Mesenteric fat pad (tissue), 1 donor: ENCODE results near the gene D2HGDH. TPM values are rescaled to one million over a fixed set of nuclear protein-coding genes. Genes with fewer than 3 reads are reported as not detected.
"Not testable (repeated sequence)": the region's sequence is repeated elsewhere in the genome, so short reads cannot be mapped to it uniquely, and the experiment has no call there.

Experiments used
- DNase-seq: peaks from one replicate; pipeline ENCODE4 v3.0.0-alpha.2; 2020; ENCODE audit warnings: low spot score
- total RNA-seq: library from RNA; stranded (reverse); fragmentation: NEBNext Ultra II Directional; extraction: Animal tissue kit (Norgen Biotek cat#: 25700); gene quantifications from one replicate; pipeline ENCODE4 v1.2.1, GENCODE V29; 2021
- donor health status: DM: yes; HTN: yes; CAD: no.

D2HGDH gene
- total RNA-seq, 1 donor from 2014 or later = 27.0 TPM

GRCh38 chr2:241791385-241791784 lies 57.0 kb downstream of the D2HGDH start:
- not testable (repeated sequence) for DNase-seq

GRCh38 chr2:241793385-241793784 lies 59.0 kb downstream of the D2HGDH start:
- DNase-seq = no peak

DNA sequence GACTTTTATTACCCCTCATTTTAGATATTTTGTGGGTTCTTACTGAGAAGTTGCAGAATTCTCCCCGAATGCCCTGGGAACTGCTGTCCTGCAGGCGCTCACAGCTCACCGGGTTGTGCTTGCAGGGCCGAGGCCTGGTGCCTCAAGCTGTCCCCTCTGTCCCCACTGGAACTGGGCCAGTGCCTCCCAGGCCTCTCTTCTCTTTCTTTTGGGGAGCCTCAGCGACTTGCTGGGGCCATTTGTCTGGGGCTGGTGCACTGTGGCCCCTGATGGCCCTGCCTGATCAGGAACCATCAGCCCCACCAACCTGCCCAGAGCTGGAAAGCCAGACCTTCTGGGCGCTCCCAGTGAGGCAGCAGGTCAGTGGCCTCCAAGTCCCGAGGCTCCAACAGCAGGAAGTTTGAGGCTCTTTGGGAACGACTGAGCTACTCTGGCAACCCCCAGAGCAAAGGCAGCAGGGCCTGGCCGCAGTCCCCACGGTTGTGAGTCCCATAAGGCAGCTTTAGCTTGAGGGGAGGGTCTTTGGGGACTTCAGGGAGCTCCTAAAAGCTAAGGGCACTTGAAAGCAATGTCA lies 59.9 kb downstream of the D2HGDH start:
- DNase-seq = no peak

DNA sequence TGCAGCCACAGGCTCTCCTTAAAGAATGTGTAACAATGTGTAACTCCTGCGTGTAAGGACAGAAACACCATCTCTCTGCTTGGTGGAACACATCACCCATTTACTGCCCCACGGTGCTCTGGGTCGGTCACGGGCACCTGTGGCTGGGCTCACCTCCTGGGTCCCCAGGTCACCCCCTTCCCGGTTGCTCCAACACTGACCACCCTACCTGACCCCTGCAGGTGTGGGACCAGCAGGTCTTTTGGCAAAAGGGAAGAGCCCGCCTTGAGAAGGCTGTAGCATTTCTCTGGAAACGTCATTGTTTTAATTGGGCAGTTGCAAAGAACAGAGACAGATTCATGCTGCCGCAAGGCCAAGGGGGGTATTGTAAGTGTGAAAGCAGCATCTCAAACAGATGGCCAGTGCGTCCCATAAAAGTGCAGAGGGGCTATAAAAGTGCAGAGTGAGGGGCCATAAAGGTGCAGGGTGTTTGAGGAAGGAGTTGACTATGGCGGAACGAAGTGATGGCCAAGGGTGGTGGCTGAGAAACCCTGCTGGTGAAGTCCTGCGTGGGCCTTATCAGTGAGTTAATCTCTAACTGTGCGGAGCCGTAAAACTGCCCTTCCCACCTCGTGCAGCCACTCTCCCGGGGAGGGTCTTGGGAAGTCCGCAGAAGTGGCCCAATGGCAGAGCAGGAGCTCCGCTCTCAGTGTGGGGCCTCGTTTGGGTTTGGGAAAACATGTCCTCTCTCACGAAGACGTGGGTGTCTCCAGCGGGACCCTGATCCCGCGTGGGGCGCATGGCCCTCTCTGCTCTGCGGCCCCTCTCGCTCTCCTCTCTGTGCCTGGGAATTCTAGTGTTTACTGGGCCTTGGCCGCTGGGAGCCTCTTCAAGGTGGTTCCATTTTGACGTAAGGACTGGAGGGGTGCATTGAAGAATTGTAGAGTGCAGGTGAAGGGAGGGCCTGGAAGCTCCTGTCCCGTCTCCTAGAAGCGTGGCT lies 60.9 kb downstream of the D2HGDH start:
- no peak for DNase-seq

DNA sequence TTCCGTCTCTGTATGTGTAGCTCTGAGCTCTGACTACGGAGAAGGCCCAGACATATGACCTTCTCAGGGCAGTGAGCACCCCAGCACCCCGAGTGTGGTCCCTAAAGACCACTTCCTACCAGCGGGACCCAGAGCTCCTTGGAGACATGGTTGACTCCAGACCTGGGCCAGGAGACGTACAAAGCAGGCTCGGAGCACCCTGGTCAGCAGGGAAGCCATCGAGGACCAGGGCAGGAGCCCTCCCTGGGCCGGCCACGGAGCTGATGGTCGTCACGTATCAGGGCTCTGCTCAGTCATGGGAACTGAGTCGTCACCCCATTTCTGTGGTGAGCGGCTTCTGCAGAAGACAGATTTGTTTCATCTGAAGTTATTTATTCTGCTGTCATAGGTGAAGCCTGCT lies 61.8 kb downstream of the D2HGDH start:
- DNase-seq = peak; percentile 87

- DNase-seq = no peak
These were observed 62.2 kb downstream of the D2HGDH start for GRCh38 chr2:241796610-241797138.

- DNase-seq = no peak
These were observed 63.1 kb downstream of the D2HGDH start for GRCh38 chr2:241797441-241798080.

DNA sequence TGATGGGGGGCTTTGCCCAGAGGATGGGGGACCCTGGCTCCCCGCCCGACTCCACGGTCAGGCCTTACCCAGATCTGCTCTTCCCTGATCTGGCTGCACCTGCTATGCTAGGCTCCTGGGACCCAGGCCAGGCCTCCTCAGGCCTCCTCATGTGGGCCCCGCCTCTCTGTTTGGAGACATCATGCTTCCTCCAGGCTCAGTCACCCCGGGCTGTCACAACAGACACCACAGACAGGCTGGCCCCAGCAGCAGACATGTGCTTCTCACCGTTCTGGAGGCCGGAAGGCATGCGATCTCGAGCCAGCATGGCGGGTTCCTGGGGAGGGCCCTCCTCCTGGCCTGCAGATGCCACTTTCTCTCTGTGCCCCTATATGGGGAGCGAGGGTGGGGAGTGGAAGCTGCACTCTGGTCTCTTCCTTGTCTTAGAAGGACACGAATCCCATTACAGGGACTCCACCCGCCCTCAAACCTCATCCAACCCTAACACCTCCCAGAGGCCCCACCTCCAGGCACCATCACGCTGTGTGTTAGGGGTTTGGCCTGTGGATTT lies 63.7 kb downstream of the D2HGDH start:
- no peak for DNase-seq

GRCh38 chr2:241798631-241799521 lies 64.4 kb downstream of the D2HGDH start:
- DNase-seq = no peak

DNA sequence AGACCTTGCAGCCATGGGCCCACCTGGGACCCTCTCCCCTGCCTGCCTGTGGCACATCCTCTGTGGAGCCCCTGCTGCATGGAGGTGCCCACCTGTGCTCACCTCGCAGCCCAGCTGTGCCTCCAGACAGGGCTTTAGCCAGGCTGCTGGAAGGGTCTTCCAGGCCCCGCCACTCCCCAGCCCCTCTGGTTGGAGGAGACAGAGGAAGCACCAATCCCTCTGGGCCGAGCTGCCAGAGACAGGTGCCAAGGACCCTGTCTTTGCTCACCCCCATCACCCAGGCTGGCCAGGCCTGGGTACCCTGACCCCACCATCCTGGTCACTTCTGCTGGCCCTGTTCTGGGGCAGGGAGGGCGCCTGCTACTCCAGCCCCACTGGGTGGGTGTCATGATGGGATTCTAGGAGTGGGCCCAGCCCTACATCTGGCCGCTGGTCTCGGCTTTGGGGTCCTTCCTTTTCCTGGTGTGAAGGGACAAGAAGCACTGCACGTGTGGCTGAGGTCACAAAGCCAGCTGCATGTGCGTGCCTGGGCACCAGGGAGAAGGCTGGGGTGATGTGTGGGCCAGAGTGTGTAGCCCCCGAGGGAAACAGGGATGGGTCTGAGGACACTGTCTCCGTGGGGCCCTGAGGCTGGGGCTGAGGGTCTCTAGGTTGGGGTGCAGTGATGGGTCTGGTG lies 65.2 kb downstream of the D2HGDH start:
- DNase-seq = peak; percentile 87

DNA sequence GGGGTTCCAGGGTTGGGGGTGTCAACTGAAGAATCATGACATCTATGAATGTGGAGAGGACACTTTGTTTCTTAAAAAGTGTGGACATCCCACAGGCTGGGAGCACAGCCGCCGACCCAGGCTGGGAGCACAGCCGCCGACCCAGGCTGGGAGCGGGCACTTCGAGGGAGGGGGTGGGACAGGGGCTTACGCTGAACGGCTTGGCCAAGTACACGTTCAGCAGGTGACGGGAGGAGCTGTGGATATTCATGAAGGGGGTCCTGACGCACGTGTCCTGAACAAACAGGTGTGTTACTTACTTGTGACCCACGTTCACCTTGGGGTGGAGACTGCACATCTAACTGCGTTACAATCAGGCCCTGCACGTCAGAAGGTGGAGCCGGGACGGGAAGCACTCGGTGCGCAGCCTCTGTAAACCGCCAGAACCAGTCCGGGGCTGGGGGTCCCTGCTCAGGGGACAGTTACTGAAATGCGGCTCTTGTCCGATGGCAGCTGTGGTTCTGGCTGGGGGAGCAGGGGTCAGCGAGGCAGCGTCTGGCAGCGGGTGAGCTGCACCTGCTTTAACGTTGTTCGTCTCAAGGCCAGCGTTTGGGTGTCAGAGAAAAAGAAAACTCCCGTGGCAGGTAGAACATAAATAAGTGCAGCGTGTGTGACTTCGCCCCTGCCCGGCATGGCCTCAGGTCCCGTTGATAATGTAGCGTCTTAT lies 65.9 kb downstream of the D2HGDH start:
- DNase-seq = not testable (repeated sequence)

GRCh38 chr2:241801611-241802420 lies 67.4 kb downstream of the D2HGDH start:
- peak; percentile 90 for DNase-seq

- no peak for DNase-seq
These were observed 68.2 kb downstream of the D2HGDH start for GRCh38 chr2:241802421-241803318.

GRCh38 chr2:241803387-241804325 lies 69.2 kb downstream of the D2HGDH start:
- DNase-seq = peak; percentile 90

DNA sequence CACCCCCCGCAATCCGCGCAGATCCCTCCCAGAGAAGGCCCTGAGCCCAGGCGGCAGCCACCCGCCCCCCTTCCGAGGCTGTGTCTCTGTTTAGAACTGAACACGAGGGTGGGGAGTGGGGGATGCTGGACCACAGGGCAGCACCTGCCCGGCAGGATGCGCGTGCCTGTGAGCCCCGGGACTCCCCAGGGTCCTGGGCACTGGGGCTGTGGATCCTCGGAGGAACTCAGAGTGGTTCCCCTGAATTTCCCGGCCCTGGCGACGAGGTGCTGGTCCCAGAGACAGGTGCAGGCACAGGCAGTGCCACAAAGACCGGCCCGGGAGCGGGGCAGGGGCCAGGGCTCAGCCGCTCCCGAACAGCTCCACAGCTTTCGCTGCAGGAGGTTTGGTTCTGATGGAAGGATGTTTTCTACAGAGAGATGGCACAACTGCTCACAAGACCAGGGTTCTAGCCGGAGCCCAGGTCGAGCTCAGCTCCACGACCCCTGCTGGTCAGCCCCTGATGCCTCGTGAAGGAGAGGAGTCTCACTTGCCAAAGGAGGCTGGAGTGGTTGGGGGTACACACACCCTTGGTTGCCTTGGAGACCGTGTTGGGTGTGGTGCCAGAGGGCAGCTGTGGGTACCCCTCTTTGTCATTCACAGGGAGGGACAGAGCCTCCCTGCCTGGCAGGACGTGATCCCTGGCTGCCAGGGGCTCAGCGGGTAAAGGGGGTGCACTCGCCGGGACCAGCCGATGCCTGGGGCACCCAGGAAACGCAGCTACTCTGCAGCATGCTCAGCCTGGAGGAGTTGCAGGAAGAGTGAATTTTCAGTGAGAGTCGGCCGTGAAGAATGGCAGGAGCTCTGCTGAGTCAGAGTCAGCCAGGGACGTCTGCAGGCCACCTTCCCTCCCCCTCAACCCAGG lies 70.1 kb downstream of the D2HGDH start:
- DNase-seq = peak; percentile 88
